Epidermal melanocyte (primary cell): ENCODE measurements around the gene ERBB3.

ENCODE experiments used
- DNase-seq: peaks from one replicate; pipeline ENCODE4 v3.0.0; 2011; ENCODE audit warnings: low spot score; ENCODE audit not compliant: insufficient read length

Gene ERBB3

DNA sequence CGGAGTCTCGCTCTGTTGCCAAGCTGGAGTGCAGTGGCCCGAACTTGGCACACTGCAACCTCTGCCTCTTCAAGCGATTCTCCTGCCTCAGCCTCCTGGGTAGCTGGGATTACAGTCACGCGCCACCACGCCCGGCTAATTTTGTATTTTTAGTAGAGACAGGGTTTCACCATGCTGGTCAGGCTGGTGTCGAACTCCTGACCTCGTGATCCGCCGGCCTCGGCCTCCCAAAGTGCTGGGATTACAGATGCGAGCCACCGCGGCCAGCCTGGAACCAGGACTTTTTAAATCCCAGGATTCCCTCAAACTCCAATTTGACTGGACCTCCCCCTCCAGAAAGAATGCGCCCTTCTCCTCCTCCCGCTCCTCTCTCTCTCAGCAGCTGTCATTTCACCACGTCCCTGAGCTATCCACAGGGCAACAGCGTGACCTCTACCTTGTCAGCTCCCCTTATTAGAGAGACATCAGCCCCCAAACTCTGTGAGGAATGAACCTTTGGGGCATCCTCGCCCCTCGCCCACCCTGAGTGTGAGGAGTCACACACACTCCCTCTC, 50.1 kb downstream of the ERBB3 start:
- no peak for DNase-seq

DNA sequence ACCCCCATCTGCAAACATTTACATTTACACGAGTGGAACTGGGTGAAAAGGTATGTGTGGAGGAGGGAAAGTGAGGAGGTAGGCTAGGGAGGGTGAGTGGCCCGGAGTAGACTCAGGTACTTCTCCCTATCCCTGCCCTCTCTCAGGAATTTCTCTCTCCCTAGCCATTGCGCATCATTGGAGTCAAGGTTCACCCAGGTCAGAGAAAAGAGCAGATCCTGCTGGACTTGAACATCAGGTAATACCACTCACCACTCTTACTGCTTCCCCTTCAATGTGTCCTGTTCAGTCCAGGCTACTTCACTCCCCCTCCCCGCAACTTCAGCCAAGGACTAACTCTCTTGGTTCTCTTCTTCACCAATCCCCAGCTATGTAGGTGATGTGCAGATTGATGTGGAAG, 50.9 kb downstream of the ERBB3 start:
- no peak for DNase-seq

DNA sequence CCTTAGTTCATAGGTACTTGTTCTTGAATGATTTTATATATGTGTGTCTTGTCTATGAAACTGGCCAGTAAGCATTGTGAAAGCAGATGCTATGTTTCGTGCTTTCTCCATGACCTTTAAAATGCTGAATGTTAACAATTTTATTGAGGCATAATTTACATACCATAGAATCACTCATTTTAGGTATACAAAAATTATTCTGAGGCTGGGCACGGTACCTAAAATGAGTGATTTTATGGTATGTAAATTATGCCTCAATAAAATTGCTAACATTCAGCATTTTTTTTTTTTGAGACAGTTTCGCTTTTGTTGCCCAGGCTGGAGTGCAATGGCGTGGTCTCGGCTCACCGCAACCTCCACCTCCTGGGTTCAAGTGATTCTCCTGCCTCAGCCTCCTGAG, 54.9 kb downstream of the ERBB3 start:
- DNase-seq, result no peak

DNA sequence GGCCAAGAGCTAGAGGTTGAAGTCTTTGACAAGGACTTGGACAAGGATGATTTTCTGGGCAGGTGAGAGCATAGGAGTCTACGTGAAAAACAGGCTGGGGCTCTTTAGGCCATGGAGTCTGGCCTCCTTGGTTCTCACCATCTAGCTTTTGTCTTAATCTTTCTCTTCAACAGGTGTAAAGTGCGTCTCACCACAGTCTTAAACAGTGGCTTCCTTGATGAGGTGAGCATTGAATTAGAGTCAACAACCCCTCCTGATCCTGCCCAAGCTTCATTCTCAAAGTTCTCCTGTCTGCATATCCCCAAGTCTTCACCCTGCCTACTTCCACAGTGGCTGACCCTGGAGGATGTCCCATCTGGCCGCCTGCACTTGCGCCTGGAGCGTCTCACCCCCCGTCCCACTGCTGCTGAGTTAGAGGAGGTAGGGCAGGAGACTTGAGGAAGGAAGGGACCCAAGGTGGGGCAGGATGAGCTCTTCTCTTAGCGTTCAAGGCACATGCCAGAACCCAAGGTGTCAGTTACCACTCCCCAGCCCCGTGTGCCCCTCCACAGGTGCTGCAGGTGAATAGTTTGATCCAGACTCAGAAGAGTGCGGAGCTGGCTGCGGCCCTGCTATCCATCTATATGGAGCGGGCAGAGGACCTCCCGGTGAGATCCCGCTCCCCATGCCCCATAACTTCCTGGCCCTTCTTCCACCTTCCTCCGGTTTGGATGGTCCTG, 58.0 kb downstream of the ERBB3 start:
- DNase-seq, result no peak

DNA sequence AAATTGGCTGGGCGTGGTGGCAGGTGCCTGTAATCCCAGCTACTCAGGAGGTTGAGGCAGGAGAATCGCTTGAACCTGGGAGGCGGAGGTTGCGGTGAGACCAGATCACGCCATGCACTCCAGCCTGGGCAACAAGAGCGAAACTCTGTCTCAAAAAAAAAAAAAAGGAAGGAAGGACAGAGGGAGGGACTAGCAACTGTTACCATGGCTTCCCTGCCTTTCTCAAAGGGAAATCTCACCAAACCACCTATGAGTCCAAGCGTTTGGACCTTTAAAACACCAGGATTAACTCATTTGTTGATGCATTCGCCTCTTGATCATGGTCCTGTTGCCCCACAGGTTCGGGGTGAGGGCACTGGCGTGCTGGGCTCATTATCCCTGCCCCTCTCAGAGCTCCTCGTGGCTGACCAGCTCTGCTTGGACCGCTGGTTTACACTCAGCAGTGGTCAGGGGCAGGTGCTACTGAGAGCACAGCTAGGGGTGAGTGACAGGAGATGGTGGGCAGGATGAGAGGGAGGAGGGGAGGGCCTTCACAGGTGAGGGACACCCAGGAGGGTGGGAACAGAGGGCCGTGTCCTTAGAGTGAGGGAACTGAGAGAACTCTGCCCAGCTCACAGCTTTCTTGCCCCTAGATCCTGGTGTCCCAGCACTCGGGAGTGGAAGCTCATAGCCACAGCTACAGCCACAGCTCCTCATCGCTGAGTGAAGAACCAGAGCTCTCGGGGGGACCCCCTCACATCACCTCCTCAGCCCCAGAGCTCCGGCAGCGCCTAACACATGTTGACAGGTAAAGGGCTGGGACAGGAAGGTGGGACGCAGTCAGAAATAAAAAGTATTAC, 62.2 kb downstream of the ERBB3 start:
- no peak for DNase-seq

DNA sequence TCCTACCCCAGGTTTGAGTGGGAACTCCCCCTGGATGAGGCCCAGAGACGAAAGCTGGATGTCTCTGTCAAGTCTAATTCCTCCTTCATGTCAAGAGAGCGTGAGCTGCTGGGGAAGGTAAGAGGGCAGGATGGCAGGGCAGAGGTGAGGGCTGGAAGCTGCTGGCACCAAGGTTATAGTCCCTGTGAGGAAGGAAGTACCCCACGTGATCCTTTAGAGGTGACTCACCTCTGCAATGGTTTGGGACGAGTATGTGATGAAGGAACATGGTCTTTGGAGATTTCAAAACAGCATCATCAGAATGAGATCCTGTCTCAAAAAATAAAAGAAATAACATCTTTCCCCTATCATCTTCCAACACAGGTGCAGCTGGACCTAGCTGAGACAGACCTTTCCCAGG, 63.3 kb downstream of the ERBB3 start:
- no peak for DNase-seq

GRCh38 chr12:56143870-56144269, 63.9 kb downstream of the ERBB3 start:
- DNase-seq, result no peak

DNA sequence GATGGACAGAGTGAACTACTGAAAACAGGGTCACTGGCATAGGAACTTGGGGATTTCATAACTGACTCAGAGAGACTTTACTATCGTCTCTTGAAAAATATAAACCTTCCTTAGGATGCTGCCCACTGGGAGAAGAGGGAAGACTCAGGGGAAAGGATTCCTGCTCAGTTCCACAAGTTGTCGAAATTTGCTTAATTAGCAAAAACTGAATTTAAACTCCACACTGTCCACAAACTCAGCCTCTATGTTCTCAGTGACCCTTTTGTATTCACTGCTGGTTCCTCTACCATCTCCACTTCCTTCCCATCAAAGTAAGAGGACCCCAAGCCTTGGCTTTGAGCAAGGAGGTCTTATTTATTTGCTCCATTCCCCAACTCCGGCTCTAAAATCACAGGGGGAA, 65.3 kb downstream of the ERBB3 start:
- no peak for DNase-seq

- no peak for DNase-seq
Observed at GRCh38 chr12:56146492-56147460, 66.8 kb downstream of the ERBB3 start.

GRCh38 chr12:56150563-56150962, 70.6 kb downstream of the ERBB3 start:
- DNase-seq, result no peak

DNA sequence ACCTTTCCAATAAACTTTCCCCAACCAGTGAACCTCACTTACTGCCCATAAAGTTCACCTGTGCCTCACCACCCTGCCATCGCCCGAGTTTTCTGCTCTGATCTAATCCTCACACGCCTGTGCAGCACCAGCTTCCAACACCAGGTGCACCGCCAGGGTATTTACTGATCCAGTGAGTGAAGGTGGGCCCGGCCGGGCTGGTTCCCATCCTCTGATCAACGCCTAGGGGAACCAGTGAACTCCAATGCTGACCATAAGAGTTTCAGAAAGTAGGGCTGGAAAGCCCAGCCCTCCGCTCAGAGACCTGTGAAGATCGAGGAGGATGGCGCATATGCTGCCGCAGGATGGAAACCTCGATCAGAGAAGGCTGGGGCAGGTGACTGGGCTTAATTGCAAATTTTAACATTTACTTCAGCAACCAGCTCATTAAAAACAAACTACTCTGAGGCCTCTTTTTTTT, 71.7 kb downstream of the ERBB3 start:
- no peak for DNase-seq

GRCh38 chr12:56152132-56152755, 72.3 kb downstream of the ERBB3 start, which contains the start of gene MYL6B:
Gene MYL6B (plus strand): TSS chr12:56152587. CDS start chr12:56153919, 1,332 bp downstream.
- DNase-seq, result peak; percentile 94
